Type B pancreatic cell (in vitro differentiated cells): ENCODE data around the gene ADORA1. TPM values are rescaled to one million over a fixed set of nuclear protein-coding genes. Genes with fewer than 3 reads are reported as not detected.

Source experiments
- DNase-seq: peaks from one replicate; pipeline ENCODE4 v3.0.0; 2021; ENCODE audit warnings: mixed read lengths; ENCODE audit not compliant: unreplicated experiment; ENCODE audit errors: extremely low spot score
- H3K27ac Mint-ChIP-seq: 2 replicates; pipeline ENCODE4 v1.8.0; 2021; ENCODE audit warnings: mild to moderate bottlenecking, mixed read lengths
- H3K27me3 Mint-ChIP-seq: 2 replicates; pipeline ENCODE4 v1.8.0; 2021; ENCODE audit warnings: mixed read lengths
- H3K36me3 Mint-ChIP-seq: 2 replicates; pipeline ENCODE4 v1.8.0; 2021; ENCODE audit warnings: mixed read lengths
- H3K4me1 Mint-ChIP-seq: one replicate; pipeline ENCODE4 v1.8.0; 2021; ENCODE audit warnings: mixed read lengths; ENCODE audit not compliant: unreplicated experiment
- H3K4me3 Mint-ChIP-seq: 2 replicates; pipeline ENCODE4 v1.8.0; 2021; ENCODE audit warnings: mild to moderate bottlenecking, mixed read lengths
- H3K9me3 Mint-ChIP-seq: 2 replicates; pipeline ENCODE4 v1.8.0; 2021; ENCODE audit warnings: mixed read lengths
- CTCF ChIP-seq: fragments of 200-600 bp; sonication (generic); conservative IDR thresholded peaks from 2 replicates; pipeline ENCODE4 v1.5.0; 2021; ENCODE audit warnings: antibody characterized with exemption, mild to moderate bottlenecking
- total RNA-seq: library from RNA; stranded (reverse); gene quantifications from 2 replicates; pipeline ENCODE4 v1.2.1, GENCODE V29; 2021; ENCODE audit warnings: low replicate concordance

Gene ADORA1
- total RNA-seq, 1 donor from 2014 or later = 2.7 TPM

GRCh38 chr1:203091199-203091477 lies 36.4 kb upstream of the ADORA1 start:
- H3K27me3 Mint-ChIP-seq = peaks cover 31% of the 10 kb centered on the region
- no peak overlapping the region for H3K27ac Mint-ChIP-seq
- TF ChIP-seq CTCF = no peak
- peaks cover 4% of the 10 kb centered on the region for H3K36me3 Mint-ChIP-seq
- H3K9me3 Mint-ChIP-seq = peaks cover 24% of the 10 kb centered on the region
- no peak for DNase-seq
- peaks cover 35% of the 10 kb centered on the region for H3K4me1 Mint-ChIP-seq
- no peak overlapping the region for H3K4me3 Mint-ChIP-seq

- Mint-ChIP-seq H3K27ac (no peak overlapping the region), H3K4me1 (peaks cover 28% of the 10 kb centered on the region), H3K9me3 (peaks cover 24% of the 10 kb centered on the region), H3K4me3 (no peak overlapping the region), H3K27me3 (peaks cover 26% of the 10 kb centered on the region), H3K36me3 (peaks cover 4% of the 10 kb centered on the region)
- TF ChIP-seq CTCF = no peak
- DNase-seq = no peak
These were observed 35.7 kb upstream of the ADORA1 start for GRCh38 chr1:203091761-203092330.

- Mint-ChIP-seq H3K27ac (no peak overlapping the region), H3K36me3 (peaks cover 4% of the 10 kb centered on the region), H3K4me3 (no peak overlapping the region), H3K4me1 (peaks cover 18% of the 10 kb centered on the region), H3K27me3 (peaks cover 13% of the 10 kb centered on the region), H3K9me3 (peaks cover 24% of the 10 kb centered on the region)
- no peak for TF ChIP-seq CTCF
- no peak for DNase-seq
These were observed 33.6 kb upstream of the ADORA1 start for GRCh38 chr1:203093754-203094410.

GRCh38 chr1:203095061-203095690 lies 32.4 kb upstream of the ADORA1 start:
- no peak for DNase-seq
- H3K27ac Mint-ChIP-seq = no peak overlapping the region
- no peak for TF ChIP-seq CTCF
- peaks cover 8% of the 10 kb centered on the region for H3K4me1 Mint-ChIP-seq
- H3K4me3 Mint-ChIP-seq = no peak overlapping the region
- peaks cover 12% of the 10 kb centered on the region for H3K27me3 Mint-ChIP-seq
- H3K9me3 Mint-ChIP-seq = peaks cover 24% of the 10 kb centered on the region
- H3K36me3 Mint-ChIP-seq = peaks cover 4% of the 10 kb centered on the region

GRCh38 chr1:203096566-203096965 lies 31.0 kb upstream of the ADORA1 start:
- Mint-ChIP-seq H3K9me3 (peaks cover 24% of the 10 kb centered on the region), H3K27me3 (peaks cover 9% of the 10 kb centered on the region), H3K4me1 (no peaks in the 10 kb centered on the region), H3K27ac (no peak overlapping the region), H3K36me3 (peaks cover 4% of the 10 kb centered on the region), H3K4me3 (no peak overlapping the region)
- no peak for DNase-seq
- TF ChIP-seq CTCF = no peak
